HepG2 (cell line): ENCODE data around the gene CSMD2.

ENCODE experiments used
- BORCS8-MEF2B ChIP-seq: sonication (generic); formaldehyde crosslinking; IDR thresholded peaks from 2 replicates; pipeline ENCODE4 v1.8.0; 2022; ENCODE audit warnings: mild to moderate bottlenecking, missing genetic modification reagents
- CTCF ChIP-seq: sonication (generic); formaldehyde crosslinking; IDR thresholded peaks from 2 replicates; pipeline ENCODE4 v1.5.0; 2020; ENCODE audit warnings: mild to moderate bottlenecking, missing genetic modification reagents, moderate library complexity
- ESRRA ChIP-seq: sonication (generic); formaldehyde crosslinking; IDR thresholded peaks from 2 replicates; pipeline ENCODE4 v1.5.1; 2020; ENCODE audit warnings: mild to moderate bottlenecking, low read depth, missing genetic modification reagents
- MYC ChIP-seq: sonication (generic); formaldehyde crosslinking; IDR thresholded peaks from 2 replicates; pipeline ENCODE4 v1.9.0; 2021; ENCODE audit warnings: missing genetic modification reagents, borderline replicate concordance
- POLR2A ChIP-seq, 2 experiments: IDR thresholded peaks; 2 replicates each; pipeline ENCODE4 v1.6.1; 2011; ENCODE audit warnings: low read depth in 2 of 2, low read length in 2 of 2, mild to moderate bottlenecking in 1 of 2, moderate library complexity in 1 of 2; ENCODE audit not compliant: insufficient read depth in 1 of 2
- SMARCE1 ChIP-seq: fragments of 450-650 bp; IDR thresholded peaks from 2 replicates; pipeline ENCODE4 v1.6.1; 2017; ENCODE audit warnings: borderline replicate concordance
- SP4 ChIP-seq: sonication (generic); formaldehyde crosslinking; IDR thresholded peaks from 2 replicates; pipeline ENCODE4 v1.8.1; 2023; ENCODE audit warnings: mild to moderate bottlenecking, missing genetic modification reagents
- ZBTB8A ChIP-seq: sonication (generic); formaldehyde crosslinking; IDR thresholded peaks from 2 replicates; pipeline ENCODE4 v1.4.0; 2020; ENCODE audit warnings: mild to moderate bottlenecking, low read depth, missing genetic modification reagents, borderline replicate concordance
- ZNF143 ChIP-seq: sonication (generic); formaldehyde crosslinking; IDR thresholded peaks from 2 replicates; pipeline ENCODE4 v1.4.0; 2020; ENCODE audit warnings: missing genetic modification reagents
- ZNF180 ChIP-seq: sonication (generic); formaldehyde crosslinking; IDR thresholded peaks from 2 replicates; pipeline ENCODE4 v1.4.0; 2020; ENCODE audit warnings: low read depth, missing genetic modification reagents, borderline replicate concordance
- ZNF562 ChIP-seq: sonication (generic); formaldehyde crosslinking; IDR thresholded peaks from 2 replicates; pipeline ENCODE4 v1.8.0; 2022; ENCODE audit warnings: missing genetic modification reagents, borderline replicate concordance
- ZNF672 ChIP-seq: sonication (generic); formaldehyde crosslinking; IDR thresholded peaks from 2 replicates; pipeline ENCODE4 v1.8.1; 2022; ENCODE audit warnings: missing genetic modification reagents
- TF ChIP-seq, protein P1 (sequence below): sonication (generic); formaldehyde crosslinking; IDR thresholded peaks from 2 replicates; pipeline ENCODE4 v1.4.0; 2020; ENCODE audit warnings: mild to moderate bottlenecking, missing genetic modification reagents
- TF ChIP-seq, protein P2 (sequence below), 2 experiments: sonication (generic) in 1 of 2; formaldehyde crosslinking in 1 of 2; IDR thresholded peaks; 2 replicates each; pipeline versions ENCODE4 v1.5.1 to v1.6.1; 2011 to 2020; ENCODE audit warnings: borderline replicate concordance in 1 of 2, low read depth in 1 of 2, low read length in 1 of 2, mild to moderate bottlenecking in 1 of 2, missing genetic modification reagents in 1 of 2, moderate library complexity in 1 of 2

- TF ChIP-seq MYC (CRISPR knock-in tag) (no peak), ZBTB8A (CRISPR knock-in tag) (no peak), CTCF (CRISPR knock-in tag) (no peak), SP4 (CRISPR knock-in tag) (no peak), ZNF180 (CRISPR knock-in tag) (no peak), BORCS8-MEF2B (CRISPR knock-in tag) (no peak), SMARCE1 (no peak), ZNF562 (CRISPR knock-in tag) (no peak), ZNF143 (CRISPR knock-in tag) (no peak), ESRRA (no peak), POLR2A (IDR thresholded peaks at IDR 0.05; ENCODE audit: insufficient read depth in 1 of 2, low read depth in 2 of 2, low read length in 2 of 2) (no peak), ZNF672 (no peak)
- TF ChIP-seq, protein P1, sequence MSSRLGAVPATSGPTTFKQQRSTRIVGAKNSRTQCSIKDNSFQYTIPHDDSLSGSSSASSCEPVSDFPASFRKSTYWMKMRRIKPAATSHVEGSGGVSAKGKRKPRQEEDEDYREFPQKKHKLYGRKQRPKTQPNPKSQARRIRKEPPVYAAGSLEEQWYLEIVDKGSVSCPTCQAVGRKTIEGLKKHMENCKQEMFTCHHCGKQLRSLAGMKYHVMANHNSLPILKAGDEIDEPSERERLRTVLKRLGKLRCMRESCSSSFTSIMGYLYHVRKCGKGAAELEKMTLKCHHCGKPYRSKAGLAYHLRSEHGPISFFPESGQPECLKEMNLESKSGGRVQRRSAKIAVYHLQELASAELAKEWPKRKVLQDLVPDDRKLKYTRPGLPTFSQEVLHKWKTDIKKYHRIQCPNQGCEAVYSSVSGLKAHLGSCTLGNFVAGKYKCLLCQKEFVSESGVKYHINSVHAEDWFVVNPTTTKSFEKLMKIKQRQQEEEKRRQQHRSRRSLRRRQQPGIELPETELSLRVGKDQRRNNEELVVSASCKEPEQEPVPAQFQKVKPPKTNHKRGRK (CRISPR knock-in tag) = no peak
- TF ChIP-seq, protein P2, sequence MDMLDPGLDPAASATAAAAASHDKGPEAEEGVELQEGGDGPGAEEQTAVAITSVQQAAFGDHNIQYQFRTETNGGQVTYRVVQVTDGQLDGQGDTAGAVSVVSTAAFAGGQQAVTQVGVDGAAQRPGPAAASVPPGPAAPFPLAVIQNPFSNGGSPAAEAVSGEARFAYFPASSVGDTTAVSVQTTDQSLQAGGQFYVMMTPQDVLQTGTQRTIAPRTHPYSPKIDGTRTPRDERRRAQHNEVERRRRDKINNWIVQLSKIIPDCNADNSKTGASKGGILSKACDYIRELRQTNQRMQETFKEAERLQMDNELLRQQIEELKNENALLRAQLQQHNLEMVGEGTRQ (IDR thresholded peaks at IDR 0.05; ENCODE audit: low read depth, low read length) = no peak
- TF ChIP-seq, protein P2 (CRISPR knock-in tag; IDR thresholded peaks at IDR 0.05; ENCODE audit: borderline replicate concordance) = no peak
Measured at GRCh38 chr1:33711511-33711910, 453.5 kb downstream of the CSMD2 start.
